ENCODE data around the gene CORT.

DNA sequence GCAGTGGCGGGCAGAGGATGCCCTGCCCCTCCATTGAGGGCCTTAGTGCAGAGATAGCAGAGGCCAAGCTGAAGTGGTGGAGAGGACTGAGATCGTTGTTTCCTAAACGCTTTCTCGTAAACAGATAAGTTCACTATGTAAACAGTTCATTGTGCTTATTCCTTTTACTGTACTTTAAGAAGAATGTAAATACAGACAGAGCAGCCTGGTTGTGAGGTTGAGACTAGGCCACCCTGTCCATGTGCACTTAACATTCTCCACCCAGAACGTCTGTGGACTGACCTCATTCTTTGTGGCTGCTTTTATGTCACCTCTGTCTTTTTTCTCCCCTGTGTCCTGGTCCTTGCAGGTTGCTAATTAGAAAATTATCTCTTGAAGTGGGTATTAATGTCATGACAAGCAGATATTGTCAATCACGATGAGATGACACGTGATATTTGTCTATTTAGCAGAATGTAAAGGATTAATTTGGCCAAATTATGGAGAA, 11.1 kb upstream of the CORT start:
- TF ChIP-seq, protein P1, sequence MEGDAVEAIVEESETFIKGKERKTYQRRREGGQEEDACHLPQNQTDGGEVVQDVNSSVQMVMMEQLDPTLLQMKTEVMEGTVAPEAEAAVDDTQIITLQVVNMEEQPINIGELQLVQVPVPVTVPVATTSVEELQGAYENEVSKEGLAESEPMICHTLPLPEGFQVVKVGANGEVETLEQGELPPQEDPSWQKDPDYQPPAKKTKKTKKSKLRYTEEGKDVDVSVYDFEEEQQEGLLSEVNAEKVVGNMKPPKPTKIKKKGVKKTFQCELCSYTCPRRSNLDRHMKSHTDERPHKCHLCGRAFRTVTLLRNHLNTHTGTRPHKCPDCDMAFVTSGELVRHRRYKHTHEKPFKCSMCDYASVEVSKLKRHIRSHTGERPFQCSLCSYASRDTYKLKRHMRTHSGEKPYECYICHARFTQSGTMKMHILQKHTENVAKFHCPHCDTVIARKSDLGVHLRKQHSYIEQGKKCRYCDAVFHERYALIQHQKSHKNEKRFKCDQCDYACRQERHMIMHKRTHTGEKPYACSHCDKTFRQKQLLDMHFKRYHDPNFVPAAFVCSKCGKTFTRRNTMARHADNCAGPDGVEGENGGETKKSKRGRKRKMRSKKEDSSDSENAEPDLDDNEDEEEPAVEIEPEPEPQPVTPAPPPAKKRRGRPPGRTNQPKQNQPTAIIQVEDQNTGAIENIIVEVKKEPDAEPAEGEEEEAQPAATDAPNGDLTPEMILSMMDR (IDR thresholded peaks at IDR 0.05) = no peak
- TF ChIP-seq POLR2A (IDR thresholded peaks at IDR 0.05) = no peak
